ENCODE data around the gene TTC22. TPM values are rescaled to one million over a fixed set of nuclear protein-coding genes. Genes with fewer than 3 reads are reported as not detected.

The TTC22 gene
- total RNA-seq, 6 experiments from 2014 or later, result 2.7 to 8.9 (median 4.7) TPM

- Histone ChIP-seq H3K4me3 (no peak overlapping the region), H3K27me3 (no peaks in the 10 kb centered on the region), H3K36me3 (no peaks in the 10 kb centered on the region), H3K9me3 (no peaks in the 10 kb centered on the region), H3K27ac (no peak overlapping the region), H3K4me1 (peaks cover 0 to 55% (median 21%) of the 10 kb centered on the region in 4 donors)
- TF ChIP-seq CTCF (IDR thresholded peaks at IDR 0.05) (no peak), POLR2A (IDR thresholded peaks at IDR 0.05) (no peak)
- DNase-seq, result peak in 1 of 3 donors; percentile 34
- intact Hi-C loops (cut with DNase I), result loop anchor here in 1 of 2 donors (10.0 kb wide), 1 partner anchor 311 kb away; no protein-coding TSS in a partner anchor
- 88% methylated on average over 1 of the region's 3 CpGs for WGBS (ENCODE audit: insufficient coverage, low coverage, low lambda C conversion rate, missing lambda C conversion rate)
- no peak for ATAC-seq
Observed at GRCh38 chr1:54805466-54805865, 4.3 kb upstream of the TTC22 start.

GRCh38 chr1:54804471-54805132 lies 3.5 kb upstream of the TTC22 start:
- no peaks in the 10 kb centered on the region for H3K36me3 ChIP-seq
- no peaks in the 10 kb centered on the region for H3K27me3 ChIP-seq
- DNase-seq (peak in 2 of 3 donors; percentile 51 to 70), ATAC-seq (peak; percentile 26 to 50 (median 44))
- H3K4me3 ChIP-seq, result no peak overlapping the region
- intact Hi-C loops (cut with DNase I), result loop anchor here in 1 of 2 donors (10.0 kb wide), 1 partner anchor 310 kb away; no protein-coding TSS in a partner anchor
- peaks cover 0 to 61% (median 20%) of the 10 kb centered on the region in 4 donors for H3K4me1 ChIP-seq
- peak overlapping the region; percentile 27 to 77 (median 44) for H3K27ac ChIP-seq
- 10% methylated on average over 3 of the region's 6 CpGs for WGBS (ENCODE audit: insufficient coverage, low coverage, low lambda C conversion rate, missing lambda C conversion rate)
- TF ChIP-seq CTCF (IDR thresholded peaks at IDR 0.05) (no peak), POLR2A (IDR thresholded peaks at IDR 0.05) (peak; percentile 20)
- no peaks in the 10 kb centered on the region for H3K9me3 ChIP-seq

- peak overlapping the region in 2 of 3 donors; percentile 27 to 77 for H3K27ac ChIP-seq
- DNase-seq, result peak; percentile 80 to 84 (median 83)
- H3K9me3 ChIP-seq, result no peaks in the 10 kb centered on the region
- peaks cover 0 to 61% (median 17%) of the 10 kb centered on the region in 4 donors for H3K4me1 ChIP-seq
- H3K36me3 ChIP-seq, result no peaks in the 10 kb centered on the region
- intact Hi-C loops (cut with DNase I), result loop anchor here in 1 of 2 donors (10.0 kb wide), 1 partner anchor 309 kb away; no protein-coding TSS in a partner anchor
- 29% methylated on average over 1 of the region's 4 CpGs for WGBS (ENCODE audit: insufficient coverage, low coverage, low lambda C conversion rate, missing lambda C conversion rate)
- H3K27me3 ChIP-seq, result no peaks in the 10 kb centered on the region
- TF ChIP-seq CTCF (IDR thresholded peaks at IDR 0.05) (no peak), POLR2A (IDR thresholded peaks at IDR 0.05) (no peak)
- no peak overlapping the region for H3K4me3 ChIP-seq
- ATAC-seq, result peak; percentile 60 to 72 (median 67)
Observed at GRCh38 chr1:54803761-54804470, 2.8 kb upstream of the TTC22 start.

DNA sequence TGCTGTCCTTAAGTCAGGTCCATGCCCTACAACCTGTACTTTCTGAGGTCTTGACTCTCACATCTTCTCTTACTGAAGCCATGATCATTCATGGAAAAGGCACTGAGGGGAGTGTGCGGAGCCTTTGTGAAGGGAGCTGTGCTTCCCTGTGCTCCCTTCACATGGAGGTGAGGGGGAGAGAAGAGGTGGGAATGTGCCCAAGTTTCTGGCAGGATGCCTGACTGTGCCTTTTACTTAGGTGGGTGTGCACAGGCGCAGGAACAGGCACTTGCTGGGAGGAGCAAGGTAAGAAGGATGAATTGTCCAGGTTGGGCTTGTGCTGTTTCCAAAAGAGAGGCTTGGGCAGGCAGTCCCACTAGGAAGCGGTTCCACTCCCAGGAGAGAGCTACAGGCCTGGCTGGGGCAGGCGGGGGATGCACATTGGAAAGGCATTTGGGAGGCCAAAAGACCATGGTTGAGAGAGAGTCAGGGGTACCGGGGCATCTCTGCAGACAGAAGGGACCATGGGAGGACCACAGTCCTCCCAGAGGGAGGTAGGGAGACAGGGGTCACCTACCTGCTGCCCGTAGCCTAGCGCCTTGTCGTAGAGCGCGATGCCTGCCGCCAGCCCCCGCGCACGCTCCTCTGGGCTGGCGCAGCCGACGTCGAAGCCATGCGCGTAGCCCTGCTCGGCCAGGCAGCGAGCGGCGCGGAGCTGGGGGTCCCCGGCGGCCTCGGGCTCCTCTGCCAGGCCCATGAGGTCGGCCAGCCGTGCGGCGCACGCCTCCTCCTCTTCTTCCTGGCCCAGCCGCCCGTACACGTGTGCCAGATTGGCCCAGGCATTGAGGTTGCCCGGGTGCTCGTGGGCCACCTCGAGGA lies 853 bp downstream of the TTC22 start:
- peak overlapping the region; percentile 66 to 74 (median 66) for H3K4me3 ChIP-seq
- ATAC-seq (peak in 2 of 4 donors; percentile 1 to 19), DNase-seq (peak in 2 of 3 donors; percentile 51 to 65)
- H3K9me3 ChIP-seq, result no peaks in the 10 kb centered on the region
- TF ChIP-seq POLR2A (IDR thresholded peaks at IDR 0.05) (no peak), CTCF (IDR thresholded peaks at IDR 0.05) (no peak)
- H3K36me3 ChIP-seq, result no peaks in the 10 kb centered on the region
- no peaks in the 10 kb centered on the region for H3K27me3 ChIP-seq
- peaks cover 0 to 60% (median 15%) of the 10 kb centered on the region in 4 donors for H3K4me1 ChIP-seq
- peak overlapping the region in 1 of 3 donors; percentile 59 for H3K27ac ChIP-seq
- intact Hi-C loops (cut with DNase I), result loop anchor here in 1 of 2 donors (10.0 kb wide), 1 partner anchor 305 kb away; no protein-coding TSS in a partner anchor
- WGBS (ENCODE audit: insufficient coverage, low coverage, low lambda C conversion rate, missing lambda C conversion rate), result 46% methylated on average over 6 of the region's 39 CpGs

All from right lobe of liver (tissue), 6 donors.